Epithelial cell of esophagus (primary cell): ENCODE measurements around the gene TNRC6B.

Experiments used
- DNase-seq: peaks from one replicate; pipeline ENCODE4 v3.0.0; 2010; ENCODE audit warnings: low read depth
- H3K4me3 ChIP-seq: 2 replicates; pipeline ENCODE4 v1.5.1; 2011; ENCODE audit warnings: mild to moderate bottlenecking, low read length, control low read depth
- TF ChIP-seq, protein P1 (sequence below): IDR thresholded peaks from 2 replicates; pipeline ENCODE4 v1.5.1; 2011; ENCODE audit warnings: low read depth, mild to moderate bottlenecking, low read length, control low read depth, inconsistent platforms; ENCODE audit not compliant: insufficient read depth; ENCODE audit errors: missing control alignments

Gene TNRC6B

DNA sequence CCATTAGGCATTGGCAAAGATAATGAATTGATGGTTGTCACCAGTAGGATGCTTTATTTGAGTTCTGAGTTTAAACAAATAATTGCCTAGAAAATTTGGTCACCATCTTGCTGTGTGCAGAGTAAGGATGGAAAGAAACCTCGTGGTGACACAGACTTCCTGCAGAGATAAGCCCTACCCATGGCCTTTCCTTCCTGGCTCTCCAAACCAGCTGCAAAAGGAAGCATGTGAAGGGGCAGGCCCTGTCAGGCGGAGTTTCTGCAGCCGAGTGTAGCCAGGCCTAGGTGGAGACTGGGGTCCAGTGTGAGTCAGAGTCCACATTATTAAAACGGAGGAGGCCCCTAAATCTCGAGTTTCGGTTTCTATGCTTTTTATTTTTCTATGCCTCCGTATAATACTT lies 85.5 kb downstream of the TNRC6B start:
- TF ChIP-seq, protein P1, sequence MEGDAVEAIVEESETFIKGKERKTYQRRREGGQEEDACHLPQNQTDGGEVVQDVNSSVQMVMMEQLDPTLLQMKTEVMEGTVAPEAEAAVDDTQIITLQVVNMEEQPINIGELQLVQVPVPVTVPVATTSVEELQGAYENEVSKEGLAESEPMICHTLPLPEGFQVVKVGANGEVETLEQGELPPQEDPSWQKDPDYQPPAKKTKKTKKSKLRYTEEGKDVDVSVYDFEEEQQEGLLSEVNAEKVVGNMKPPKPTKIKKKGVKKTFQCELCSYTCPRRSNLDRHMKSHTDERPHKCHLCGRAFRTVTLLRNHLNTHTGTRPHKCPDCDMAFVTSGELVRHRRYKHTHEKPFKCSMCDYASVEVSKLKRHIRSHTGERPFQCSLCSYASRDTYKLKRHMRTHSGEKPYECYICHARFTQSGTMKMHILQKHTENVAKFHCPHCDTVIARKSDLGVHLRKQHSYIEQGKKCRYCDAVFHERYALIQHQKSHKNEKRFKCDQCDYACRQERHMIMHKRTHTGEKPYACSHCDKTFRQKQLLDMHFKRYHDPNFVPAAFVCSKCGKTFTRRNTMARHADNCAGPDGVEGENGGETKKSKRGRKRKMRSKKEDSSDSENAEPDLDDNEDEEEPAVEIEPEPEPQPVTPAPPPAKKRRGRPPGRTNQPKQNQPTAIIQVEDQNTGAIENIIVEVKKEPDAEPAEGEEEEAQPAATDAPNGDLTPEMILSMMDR = no peak
- no peak for DNase-seq
- no peak overlapping the region for H3K4me3 ChIP-seq

DNA sequence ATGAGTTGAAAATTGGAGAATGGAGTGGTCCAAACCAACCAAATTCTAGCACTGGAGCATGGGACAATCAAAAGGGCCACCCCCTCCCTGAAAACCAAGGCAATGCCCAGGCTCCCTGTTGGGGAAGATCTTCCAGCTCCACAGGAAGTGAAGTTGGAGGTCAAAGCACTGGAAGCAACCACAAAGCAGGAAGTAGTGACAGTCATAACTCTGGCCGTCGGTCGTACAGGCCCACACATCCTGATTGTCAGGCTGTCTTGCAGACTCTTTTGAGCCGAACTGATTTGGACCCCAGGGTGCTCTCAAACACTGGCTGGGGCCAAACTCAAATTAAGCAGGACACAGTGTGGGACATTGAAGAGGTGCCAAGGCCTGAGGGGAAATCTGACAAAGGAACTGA lies 88.1 kb downstream of the TNRC6B start:
- TF ChIP-seq, protein P1 = no peak
- peak; percentile 20 for DNase-seq
- no peak overlapping the region for H3K4me3 ChIP-seq

DNA sequence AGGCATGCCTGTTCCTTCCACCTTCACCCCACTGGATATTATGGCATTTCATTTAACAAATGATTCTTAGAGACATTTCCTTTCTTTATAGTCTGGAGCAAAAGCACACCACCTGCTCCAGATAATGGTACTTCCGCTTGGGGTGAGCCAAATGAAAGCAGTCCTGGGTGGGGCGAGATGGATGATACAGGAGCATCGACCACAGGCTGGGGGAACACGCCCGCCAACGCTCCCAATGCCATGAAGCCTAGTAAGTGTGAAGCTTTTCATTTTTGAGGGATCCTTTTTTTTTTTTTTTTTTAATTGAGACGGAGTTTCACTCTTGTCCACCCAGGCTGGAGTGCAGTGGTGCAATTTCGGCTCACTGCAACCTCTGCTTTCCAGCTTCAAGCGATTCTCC lies 92.3 kb downstream of the TNRC6B start:
- no peak overlapping the region for H3K4me3 ChIP-seq
- no peak for DNase-seq
- TF ChIP-seq, protein P1 = no peak

DNA sequence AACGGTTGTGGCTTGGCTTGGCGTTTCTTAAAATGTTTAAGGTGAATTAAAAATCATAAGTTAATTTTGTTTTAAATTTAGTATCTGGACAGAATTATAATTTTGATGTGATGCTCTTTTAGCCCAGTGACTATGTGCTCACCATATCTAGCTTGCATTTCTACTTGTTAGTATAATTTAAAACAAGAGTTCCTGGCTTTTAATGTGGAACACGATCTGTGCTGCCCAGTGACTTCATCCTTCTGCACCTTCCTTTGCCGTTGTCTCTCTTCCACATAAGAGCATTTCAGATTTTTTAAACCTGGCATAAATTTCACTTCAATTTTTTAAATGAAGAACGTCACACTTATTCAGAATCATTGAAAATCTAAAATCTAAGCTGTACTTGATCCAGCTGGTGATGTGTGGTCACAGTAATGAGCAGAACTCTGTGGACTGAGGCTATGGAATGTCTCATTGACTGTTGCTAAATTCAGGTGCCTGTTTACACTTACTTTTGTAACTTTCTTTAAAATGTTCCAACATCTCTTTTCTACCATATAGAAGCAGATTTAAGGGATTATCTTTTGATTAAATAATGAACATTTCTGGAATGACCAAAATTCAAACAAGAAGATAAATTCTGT lies 93.1 kb downstream of the TNRC6B start:
- TF ChIP-seq, protein P1 = no peak
- no peak for DNase-seq
- no peak overlapping the region for H3K4me3 ChIP-seq

DNA sequence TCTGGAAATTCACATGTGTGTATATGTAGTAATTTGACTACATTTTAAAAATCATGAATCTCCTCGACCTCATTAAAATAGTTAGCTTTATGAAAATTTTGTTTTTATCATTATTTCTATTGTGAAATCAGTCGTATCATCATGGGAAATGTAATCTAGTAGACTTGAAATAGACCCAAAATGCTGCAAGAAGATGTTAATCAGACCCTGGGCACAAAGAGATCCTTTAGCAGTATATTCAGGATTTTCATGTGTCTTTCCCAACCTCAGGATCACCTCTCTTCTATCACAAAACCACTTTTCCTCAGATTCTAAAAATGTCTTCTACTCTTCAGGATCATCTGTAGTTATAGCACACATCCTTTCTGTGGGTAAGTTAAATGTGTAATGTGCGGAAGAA lies 93.7 kb downstream of the TNRC6B start:
- TF ChIP-seq, protein P1 = no peak
- no peak for DNase-seq

DNA sequence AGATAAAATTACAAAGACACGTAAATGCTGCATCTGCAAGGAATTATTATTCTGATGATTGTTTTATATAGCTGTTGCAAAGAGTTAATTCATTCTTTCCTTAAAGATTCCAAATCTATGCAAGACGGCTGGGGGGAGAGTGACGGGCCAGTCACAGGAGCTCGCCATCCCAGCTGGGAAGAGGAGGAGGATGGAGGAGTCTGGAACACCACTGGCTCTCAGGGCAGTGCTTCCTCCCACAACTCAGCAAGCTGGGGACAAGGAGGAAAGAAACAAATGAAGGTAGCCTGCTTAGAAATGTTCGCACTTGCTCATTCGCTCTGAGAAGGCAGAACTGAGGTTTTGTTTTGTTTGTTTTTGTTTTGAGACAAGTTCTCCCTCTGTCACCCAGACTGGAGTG lies 95.6 kb downstream of the TNRC6B start:
- H3K4me3 ChIP-seq = no peak overlapping the region
- TF ChIP-seq, protein P1 = no peak
- no peak for DNase-seq

More for the DNA sequence above, 93.7 kb downstream of the TNRC6B start:
- H3K4me3 ChIP-seq = no peak overlapping the region

DNA sequence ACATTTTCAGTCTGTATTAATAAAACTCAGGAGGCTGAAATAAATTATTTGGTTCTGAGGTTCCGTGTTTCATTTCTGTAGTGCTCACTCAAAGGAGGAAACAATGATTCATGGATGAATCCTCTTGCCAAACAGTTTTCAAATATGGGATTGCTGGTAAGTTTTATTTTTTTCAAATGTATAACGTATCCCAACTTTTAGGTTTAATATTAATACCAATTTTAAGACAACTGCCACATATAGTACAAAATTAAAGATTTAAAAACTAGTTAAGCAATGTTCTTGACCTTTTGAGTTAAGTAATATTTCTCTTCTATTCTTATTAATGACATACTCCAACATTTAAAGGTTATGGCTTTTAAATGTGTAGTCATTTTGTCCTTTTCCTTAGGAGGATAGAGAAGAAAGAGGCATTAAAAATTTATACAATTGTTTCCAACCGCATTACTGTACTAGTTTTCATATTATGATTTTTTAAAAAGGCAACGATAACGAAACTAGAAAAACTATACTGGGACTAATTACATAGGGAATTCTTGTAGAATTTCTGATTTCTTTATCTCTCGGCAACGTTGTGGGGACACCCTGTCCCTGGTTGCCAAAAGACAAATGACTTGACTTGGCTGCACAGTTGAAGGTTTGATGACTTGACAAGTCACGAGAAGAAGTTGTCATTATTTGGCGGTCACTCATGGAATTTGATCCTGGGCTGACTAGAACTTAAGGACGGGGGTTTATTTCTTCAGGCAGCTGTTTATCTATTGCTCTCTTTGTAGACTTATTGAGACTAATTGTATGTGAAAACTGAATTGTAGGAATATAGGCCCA lies 99.5 kb downstream of the TNRC6B start:
- TF ChIP-seq, protein P1 = no peak
- no peak overlapping the region for H3K4me3 ChIP-seq
- peak; percentile 51 for DNase-seq
